Activated CD4-positive, alpha-beta T cell treated with anti-CD3 and anti-CD28 coated beads, Interleukin-2, amount 50 U/mL, for 16 hours (primary cell): ENCODE measurements around the gene RNF220.

Experiments used
- DNase-seq: peaks from one replicate; pipeline ENCODE4 v3.0.0-alpha.2; 2020

Gene RNF220

GRCh38 chr1:44436401-44437106 is 31.5 kb downstream of the RNF220 start:
- DNase-seq: no peak

- no peak for DNase-seq
Observed at GRCh38 chr1:44437107-44437716, 32.2 kb downstream of the RNF220 start.

GRCh38 chr1:44442791-44443190 is 37.7 kb downstream of the RNF220 start:
- no peak for DNase-seq

GRCh38 chr1:44447051-44447810 is 42.2 kb downstream of the RNF220 start:
- peak; percentile 17 for DNase-seq

GRCh38 chr1:44453798-44454349 is 48.8 kb downstream of the RNF220 start:
- DNase-seq: no peak

GRCh38 chr1:44454704-44455103 is 49.6 kb downstream of the RNF220 start:
- DNase-seq: no peak

GRCh38 chr1:44460107-44460882 is 55.2 kb downstream of the RNF220 start:
- no peak for DNase-seq

- DNase-seq: no peak
Observed at GRCh38 chr1:44464361-44464760, 59.3 kb downstream of the RNF220 start.

- no peak for DNase-seq
Observed at GRCh38 chr1:44467566-44467965, 62.5 kb downstream of the RNF220 start.

- no peak for DNase-seq
Observed at GRCh38 chr1:44471911-44472453, 66.9 kb downstream of the RNF220 start.

GRCh38 chr1:44472620-44473525 is 67.8 kb downstream of the RNF220 start:
- no peak for DNase-seq

- no peak for DNase-seq
Observed at GRCh38 chr1:44476891-44477290, 71.8 kb downstream of the RNF220 start.

GRCh38 chr1:44481701-44482100 is 76.6 kb downstream of the RNF220 start:
- no peak for DNase-seq

GRCh38 chr1:44483089-44483874 is 78.2 kb downstream of the RNF220 start:
- no peak for DNase-seq

GRCh38 chr1:44484155-44484688 is 79.2 kb downstream of the RNF220 start:
- DNase-seq: no peak

GRCh38 chr1:44485229-44485933 is 80.3 kb downstream of the RNF220 start:
- peak; percentile 8 for DNase-seq

GRCh38 chr1:44485934-44486460 is 80.9 kb downstream of the RNF220 start:
- no peak for DNase-seq

- no peak for DNase-seq
Observed at GRCh38 chr1:44489481-44489880, 84.4 kb downstream of the RNF220 start.

GRCh38 chr1:44496541-44497171 is 91.6 kb downstream of the RNF220 start:
- DNase-seq: no peak
